C4-2B (cell line): Measurements from ENCODE around the gene NR2F1.

Source experiments
- ZFX ChIP-seq: fragments of 450-650 bp; IDR thresholded peaks from 2 replicates; pipeline ENCODE4 v1.6.1; 2017
- TF ChIP-seq, protein P1 (sequence below): fragments of 450-650 bp; conservative IDR thresholded peaks from 2 replicates; pipeline ENCODE4 v1.5.1; 2017; ENCODE audit warnings: mild to moderate bottlenecking

DNA sequence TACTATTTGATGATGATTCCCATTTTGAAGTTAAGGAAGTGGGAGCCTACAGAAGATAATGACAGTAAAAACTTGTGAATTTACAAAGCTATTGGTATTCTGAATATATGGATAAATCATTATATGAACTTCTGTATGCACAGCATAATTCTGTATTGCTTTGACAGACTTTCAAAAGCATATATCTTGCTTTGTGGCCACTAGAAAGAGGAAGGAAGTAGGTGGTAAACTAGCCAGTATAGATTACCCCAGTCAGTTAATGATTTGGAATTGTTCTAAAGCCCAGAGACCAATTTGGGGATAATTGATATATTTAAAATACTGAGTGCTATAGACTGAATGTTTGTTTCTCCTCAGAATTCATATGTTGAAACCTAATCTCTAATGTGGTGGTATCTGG is 53.0 kb downstream of the NR2F1 start:
- TF ChIP-seq, protein P1, sequence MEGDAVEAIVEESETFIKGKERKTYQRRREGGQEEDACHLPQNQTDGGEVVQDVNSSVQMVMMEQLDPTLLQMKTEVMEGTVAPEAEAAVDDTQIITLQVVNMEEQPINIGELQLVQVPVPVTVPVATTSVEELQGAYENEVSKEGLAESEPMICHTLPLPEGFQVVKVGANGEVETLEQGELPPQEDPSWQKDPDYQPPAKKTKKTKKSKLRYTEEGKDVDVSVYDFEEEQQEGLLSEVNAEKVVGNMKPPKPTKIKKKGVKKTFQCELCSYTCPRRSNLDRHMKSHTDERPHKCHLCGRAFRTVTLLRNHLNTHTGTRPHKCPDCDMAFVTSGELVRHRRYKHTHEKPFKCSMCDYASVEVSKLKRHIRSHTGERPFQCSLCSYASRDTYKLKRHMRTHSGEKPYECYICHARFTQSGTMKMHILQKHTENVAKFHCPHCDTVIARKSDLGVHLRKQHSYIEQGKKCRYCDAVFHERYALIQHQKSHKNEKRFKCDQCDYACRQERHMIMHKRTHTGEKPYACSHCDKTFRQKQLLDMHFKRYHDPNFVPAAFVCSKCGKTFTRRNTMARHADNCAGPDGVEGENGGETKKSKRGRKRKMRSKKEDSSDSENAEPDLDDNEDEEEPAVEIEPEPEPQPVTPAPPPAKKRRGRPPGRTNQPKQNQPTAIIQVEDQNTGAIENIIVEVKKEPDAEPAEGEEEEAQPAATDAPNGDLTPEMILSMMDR, result no peak
- no peak for TF ChIP-seq ZFX
